Germinal center (tissue), 1 donor: ENCODE measurements around the gene SLC27A1.
"Not testable (repeated sequence)": the region's sequence is repeated elsewhere in the genome, so short reads cannot be mapped to it uniquely, and the experiment has no call there.

Experiments
- DNase-seq: peaks from one replicate; pipeline ENCODE4 v3.0.0; 2012; ENCODE audit warnings: mixed read lengths, low spot score

SLC27A1 gene

GRCh38 chr19:17511724-17512573 is 41.6 kb downstream of the SLC27A1 start:
- peak; percentile 85 for DNase-seq

GRCh38 chr19:17512574-17512939 is 42.2 kb downstream of the SLC27A1 start:
- no peak for DNase-seq

GRCh38 chr19:17515408-17516149 is 45.3 kb downstream of the SLC27A1 start:
- peak; percentile 1 for DNase-seq

- DNase-seq, result no peak
Observed at GRCh38 chr19:17517898-17518297, 47.6 kb downstream of the SLC27A1 start.

DNA sequence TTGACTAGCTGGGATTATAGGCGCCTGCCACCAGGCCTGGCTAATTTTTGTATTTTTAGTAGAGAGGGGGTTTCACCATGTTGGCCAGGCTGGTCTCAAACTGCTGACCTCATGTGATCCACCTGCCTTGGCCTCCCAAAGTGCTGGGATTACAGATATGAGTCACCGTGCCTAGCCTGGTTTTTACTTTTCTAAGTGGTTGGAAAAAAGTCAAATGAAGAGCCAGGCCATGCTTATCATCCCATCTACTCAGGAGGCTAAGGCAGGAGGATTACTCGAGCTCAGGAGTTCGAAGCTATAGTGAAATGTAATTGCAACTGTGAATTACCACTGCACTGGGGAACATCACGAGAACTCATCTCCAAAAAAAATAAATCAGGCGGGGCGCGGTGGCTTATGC is 48.3 kb downstream of the SLC27A1 start:
- not testable (repeated sequence) for DNase-seq

DNA sequence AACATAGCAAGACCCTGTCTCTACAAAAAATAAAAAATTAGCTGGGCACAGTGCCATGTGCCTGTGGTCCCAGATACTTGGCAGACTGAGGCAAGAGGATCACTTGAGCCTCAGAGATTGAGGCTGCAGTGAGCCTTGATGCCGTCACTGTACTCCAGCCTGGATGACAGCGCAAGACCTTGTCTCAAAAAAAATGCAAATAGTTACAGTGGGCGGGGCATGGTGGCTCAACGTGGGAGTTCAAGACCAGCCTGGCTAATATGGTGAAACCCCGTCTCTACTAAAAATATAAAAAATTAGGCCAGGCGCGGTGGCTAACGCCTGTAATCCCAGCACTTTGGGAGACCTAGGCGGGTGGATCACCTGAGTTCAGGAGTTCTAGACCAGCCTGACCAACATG is 49.6 kb downstream of the SLC27A1 start:
- DNase-seq, result no peak

DNA sequence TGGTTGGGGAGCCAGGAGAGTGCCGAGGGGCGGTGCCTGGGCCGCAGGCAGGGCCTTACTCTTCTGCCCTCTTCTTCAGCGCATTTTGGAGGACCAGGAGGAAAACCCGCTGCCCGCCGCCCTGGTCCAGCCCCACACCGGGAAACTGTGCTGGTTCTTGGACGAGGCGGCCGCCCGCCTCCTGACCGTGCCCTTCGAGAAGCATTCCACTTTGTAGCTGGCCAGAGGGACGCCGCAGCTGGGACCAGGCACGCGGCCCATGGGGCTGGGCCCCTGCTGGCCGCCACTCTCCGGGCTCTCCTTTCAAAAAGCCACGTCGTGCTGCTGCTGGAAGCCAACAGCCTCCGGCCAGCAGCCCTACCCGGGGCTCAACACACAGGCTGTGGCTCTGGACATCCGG is 50.5 kb downstream of the SLC27A1 start:
- no peak for DNase-seq

- peak; percentile 82 for DNase-seq
Observed at GRCh38 chr19:17522988-17523872, 52.9 kb downstream of the SLC27A1 start.

- DNase-seq, result no peak
Observed at GRCh38 chr19:17524651-17525050, 54.3 kb downstream of the SLC27A1 start.

DNA sequence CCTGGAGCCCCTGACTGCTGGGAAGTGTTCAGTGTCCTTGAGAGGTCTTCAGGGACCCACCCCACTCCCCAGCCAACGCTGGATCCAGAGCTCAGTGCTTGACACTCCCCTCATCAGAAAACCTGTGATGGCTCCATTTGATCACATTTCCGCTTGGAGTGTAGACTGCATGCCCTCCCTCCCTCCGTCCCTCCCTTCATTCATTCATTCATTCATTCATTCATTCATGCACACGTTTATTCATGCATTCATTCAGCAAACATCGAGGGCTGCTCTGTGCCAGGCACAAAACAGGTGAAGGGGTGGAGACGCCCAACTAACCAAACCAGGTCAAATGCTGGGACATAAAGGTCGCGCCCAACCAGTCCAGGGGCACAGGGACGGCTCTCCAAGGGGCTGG is 54.8 kb downstream of the SLC27A1 start:
- DNase-seq, result no peak

DNA sequence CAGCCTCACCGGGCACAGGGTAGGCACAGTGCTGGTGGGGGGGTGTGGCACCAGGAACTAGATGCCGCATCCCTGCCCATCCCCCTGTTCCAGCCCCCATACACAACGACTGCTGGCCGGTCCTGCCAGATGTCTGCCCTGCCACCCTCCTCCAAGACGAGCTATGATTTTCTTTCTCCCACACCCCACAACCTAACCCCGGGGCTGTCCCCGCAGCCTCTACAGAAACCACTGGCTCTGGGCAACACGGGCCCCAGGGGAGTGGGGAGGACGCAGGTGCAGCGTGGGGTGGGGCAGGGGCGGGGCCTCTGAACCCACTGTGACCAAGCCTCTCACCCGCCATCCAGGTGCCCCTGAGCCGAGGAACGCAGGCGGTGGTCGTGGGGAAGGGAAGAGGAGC is 56.6 kb downstream of the SLC27A1 start:
- DNase-seq, result peak; percentile 87

DNA sequence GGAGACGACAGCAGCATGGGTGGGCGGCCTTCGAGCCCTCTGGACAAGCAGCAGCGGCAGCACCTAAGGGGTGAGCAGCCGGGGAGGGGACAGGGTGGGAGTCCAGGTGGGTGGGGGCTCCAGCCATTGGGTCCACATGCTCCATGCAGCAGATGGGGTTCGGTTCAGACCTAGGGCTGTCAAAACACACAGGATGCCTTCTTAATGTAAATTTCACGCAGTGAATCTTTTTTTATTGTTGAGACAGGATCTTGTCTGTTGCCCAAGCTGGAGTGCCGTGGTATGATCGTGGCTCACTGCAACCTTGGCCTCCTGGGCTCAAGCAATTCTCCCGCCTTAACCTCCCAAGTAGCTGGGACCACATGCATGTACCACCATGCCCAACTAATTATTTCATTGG is 57.0 kb downstream of the SLC27A1 start:
- DNase-seq, result peak; percentile 29

DNA sequence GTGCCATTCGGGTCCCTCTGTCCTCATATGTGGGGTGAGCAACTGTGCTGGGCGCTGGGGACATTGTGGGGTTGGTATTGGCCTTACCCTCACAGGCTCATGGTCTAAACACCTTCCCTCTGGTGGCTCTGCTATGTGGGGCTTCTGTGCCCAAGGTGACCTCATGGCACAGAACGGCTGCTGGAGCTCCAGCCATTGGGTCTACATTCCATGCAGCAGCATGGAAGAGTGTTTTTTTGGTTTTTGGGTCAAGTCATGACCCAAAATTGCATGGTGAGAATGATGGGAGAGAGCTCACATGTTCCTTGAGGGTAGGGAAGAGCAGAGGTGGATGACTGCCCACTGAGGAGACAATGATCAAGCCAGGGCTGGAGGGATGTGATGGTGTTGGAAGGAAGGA is 58.3 kb downstream of the SLC27A1 start:
- no peak for DNase-seq

- peak; percentile 22 for DNase-seq
Observed at GRCh38 chr19:17529239-17530158, 59.2 kb downstream of the SLC27A1 start.

GRCh38 chr19:17530586-17530985 is 60.3 kb downstream of the SLC27A1 start:
- no peak for DNase-seq

DNA sequence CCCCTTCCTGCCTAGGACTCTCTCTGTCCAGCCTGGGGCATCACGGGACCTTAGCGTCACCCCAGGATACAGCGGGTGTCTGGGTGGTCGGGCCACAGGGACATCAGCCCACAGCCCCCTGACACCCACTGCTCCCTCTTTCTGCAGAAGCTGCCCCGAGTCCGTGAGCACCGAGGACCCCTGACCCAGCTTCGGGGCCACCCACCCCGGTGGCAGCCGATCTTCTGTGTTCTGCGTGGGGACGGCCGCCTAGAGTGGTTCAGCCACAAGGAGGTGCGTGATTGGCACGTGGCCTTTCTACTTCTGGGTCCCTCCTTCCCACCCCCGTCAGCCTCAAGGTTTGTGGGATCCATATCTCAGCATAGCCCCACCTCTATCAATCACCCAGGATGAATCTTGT is 61.8 kb downstream of the SLC27A1 start:
- DNase-seq, result no peak

DNA sequence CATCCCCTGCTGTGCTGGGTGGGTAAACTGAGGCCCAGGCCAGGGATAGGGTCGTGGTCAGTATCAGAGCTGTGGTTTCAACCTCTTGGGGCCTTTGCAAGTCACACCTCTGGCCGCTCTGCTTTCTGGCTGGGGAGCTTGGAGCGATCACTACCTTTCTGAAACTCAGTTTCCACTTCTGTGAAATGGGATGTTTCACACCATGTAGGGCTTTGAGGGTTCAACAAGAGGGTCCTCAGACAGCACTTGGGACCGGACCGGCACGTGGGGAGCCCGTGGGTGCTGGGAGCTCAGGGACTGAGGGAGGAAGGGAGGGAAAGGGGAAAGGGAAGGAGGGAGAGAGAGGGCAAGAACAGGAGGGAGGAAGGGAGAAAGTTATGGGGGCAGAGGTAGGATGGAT is 62.2 kb downstream of the SLC27A1 start:
- no peak for DNase-seq

DNA sequence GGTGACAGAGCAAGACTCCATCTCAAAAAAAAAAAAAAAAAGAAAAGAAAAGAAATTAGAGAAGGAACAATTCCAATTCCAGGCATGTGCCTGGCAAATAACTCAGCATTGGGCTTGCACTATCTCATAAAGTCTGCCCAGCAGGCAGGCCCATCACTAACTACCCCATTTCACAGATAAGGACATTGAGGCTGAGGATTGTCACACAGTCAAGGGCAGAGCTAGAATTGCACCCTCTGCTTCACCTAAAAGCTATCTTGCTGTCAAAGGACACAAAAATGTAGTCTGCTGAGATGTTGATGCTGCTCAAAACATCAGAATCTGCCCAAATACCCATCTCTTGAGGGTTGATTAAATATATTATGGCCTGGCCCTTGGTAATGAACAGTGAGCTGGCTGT is 64.4 kb downstream of the SLC27A1 start:
- no peak for DNase-seq

GRCh38 chr19:17536955-17537354 is 66.6 kb downstream of the SLC27A1 start:
- no peak for DNase-seq

DNA sequence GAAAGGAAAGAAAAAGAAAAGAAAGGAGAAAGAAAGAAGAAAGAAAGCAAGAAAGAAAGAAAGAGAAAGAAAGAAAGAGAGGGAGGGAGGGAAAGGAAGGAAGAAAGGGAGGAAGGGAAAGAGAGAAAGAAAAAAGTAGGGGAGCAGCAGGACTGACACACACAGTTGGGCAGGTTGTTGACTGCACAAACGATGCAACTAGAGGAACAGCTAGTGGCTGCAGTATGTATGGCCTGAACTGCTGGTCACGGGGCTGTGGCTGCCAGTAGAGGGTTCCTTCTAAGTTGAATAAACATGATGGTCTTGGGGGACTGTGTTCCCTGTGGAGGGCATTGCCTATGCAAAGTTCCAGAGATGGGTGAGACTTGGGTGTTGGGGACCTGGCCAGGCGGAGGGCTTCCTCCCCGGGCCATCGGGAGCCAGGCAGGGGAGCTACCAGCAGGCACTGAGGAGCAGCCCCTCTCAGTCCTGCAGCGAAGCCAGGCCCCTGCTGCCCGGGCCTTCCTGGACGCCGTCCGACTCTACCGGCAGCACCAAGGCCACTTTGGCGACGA is 68.4 kb downstream of the SLC27A1 start:
- DNase-seq, result peak; percentile 67
